Activated T-helper 1 cell treated with Interleukin-2 at 50 U/mL for 16 hours (primary cell): ENCODE measurements around the gene NINL.
"Not testable (repeated sequence)": the region's sequence is repeated elsewhere in the genome, so short reads cannot be mapped to it uniquely, and the experiment has no call there.

Experiments used
- DNase-seq: peaks from one replicate; pipeline ENCODE4 v3.0.0-alpha.2; 2020; ENCODE audit warnings: low read depth

NINL gene

DNA sequence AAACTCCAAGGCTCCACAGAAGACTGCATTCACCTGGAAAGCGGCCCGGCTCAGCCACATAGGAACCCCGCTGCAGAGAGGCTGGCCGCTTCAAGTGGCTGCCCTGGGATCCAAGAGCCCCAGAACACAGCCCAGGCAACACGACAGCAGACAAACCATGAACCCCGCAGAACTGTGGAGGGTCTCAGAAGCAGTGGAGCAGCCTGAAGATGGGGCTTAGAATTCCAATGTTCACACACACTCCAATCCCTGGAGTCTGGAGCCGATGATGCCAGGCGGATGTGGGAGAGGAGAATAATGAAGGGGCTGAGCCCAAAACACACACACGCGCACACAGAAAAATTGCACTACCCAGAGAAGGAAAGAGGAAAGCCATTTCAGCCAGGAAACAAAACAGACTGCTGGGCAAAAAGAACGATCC is 52.4 kb downstream of the NINL start:
- no peak for DNase-seq

DNA sequence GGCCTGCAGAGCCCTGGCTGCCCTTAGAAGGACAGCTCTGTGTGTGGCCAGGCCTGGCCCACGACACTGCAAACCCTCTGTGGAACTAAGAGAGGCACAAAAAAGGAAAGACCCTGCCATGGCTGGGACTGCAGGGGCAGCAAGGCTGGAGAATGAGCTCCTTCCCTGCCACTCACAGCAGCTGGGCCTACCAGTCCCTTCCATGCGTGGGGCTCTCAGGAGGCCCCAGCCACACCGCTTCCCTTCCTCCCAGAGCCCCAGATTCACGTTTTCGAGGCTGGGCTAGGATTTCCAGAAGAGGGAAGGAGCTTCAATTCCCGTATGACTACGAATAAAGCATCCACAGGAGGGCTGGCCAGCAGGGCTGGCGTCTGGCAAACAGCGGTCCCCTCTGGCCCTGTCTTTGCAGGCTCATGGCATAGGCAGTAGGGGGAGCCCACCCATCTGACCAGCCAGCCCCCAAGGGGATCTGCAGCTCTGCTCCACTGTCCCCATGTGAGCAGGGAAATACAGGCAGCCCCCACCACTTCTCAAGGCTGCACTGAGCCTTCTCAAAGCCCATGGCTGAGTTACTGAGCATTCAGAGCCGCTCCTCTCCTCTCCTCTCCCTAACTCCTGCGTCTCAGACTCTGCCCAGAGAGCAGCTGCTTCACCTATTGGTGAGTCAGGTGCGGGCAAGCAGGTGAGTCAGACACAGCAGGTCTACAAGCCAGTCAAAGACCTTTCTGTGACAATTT is 53.1 kb downstream of the NINL start:
- no peak for DNase-seq

DNA sequence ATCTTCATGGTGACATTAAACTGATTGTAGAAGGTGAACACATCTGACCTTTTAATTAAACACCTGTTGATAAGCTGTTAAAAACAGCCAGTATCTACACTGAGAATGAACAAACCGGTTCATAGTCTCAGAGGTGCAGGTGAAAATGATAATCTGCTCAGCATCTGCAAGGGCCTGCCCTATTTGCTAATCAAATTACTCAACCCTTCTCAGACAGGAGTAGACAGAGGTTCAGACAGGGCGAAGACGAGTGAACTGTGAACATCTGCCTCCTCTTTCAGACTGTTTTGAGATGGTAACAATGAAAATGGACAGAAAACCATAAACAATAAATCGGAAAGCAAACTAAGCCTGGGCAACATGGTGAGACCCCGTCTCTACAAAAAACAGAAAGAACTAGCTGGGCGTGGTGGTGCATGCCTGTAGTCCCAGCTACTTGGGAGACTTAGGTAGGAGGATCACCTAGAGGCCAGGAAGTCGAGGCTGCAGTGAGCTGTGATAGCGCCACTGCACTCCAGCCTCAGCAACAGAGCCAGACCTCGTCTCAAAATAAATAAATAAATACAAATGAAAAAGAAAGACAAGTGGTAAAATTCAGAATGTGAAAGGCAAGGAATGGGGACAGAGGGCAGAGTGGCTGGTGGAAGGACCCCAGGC is 55.9 kb downstream of the NINL start:
- no peak for DNase-seq

DNA sequence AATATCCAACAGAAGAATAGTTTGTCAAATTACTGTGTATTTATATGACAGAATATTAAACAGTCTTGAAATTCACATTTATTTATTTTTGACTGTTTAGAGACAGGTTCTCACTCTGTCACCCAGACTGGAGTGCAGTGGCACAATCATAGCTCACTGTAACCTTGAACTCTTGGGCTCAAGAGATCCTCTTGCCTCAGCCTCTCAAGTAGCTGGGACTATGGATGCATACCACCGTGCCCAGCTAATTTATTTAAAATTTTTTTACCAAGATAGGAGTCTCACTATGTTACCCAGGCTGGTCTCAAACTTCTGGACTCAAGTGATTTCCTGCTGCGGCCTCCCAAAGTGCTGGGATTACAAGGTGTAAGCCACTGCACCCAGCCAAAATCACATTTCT is 57.4 kb downstream of the NINL start:
- DNase-seq = no peak

DNA sequence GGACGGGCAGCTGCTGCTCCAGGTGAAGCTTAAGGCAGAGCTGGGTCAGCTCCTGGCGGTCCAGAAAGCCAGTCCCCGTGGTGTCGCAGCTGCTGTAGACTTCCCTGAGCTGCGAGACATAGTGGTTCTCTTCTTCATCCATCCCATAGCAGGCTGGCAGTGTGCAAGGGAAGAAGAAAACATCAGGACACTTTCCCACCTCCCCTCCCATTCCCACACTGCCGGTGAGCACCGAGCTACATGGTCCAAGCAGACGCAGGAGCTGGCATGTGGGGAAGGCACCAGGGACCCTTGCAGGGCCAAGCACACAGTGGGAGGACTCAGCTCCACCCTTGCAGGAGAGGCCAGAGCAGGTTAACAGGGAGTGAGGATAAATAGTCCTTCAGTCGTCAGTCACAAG is 58.9 kb downstream of the NINL start:
- DNase-seq = no peak

DNA sequence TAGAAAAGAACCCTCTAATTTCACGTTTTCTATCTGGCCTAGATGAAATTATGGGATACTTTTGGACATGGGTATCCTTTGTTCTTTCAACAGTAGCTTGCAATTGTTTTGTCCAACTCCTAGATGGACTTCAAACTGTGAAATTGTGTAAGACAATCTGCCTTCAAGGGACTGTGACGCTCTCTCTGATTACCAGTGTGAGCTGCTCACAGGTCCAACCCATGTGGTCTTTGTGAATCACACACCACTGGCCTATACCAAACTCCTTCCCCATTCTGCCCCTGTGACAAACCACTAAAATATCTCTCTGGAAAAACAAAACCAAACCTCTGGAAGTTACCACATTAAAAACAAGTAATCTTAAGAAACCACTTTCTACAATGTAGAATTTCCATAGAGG is 59.5 kb downstream of the NINL start:
- DNase-seq = no peak

DNA sequence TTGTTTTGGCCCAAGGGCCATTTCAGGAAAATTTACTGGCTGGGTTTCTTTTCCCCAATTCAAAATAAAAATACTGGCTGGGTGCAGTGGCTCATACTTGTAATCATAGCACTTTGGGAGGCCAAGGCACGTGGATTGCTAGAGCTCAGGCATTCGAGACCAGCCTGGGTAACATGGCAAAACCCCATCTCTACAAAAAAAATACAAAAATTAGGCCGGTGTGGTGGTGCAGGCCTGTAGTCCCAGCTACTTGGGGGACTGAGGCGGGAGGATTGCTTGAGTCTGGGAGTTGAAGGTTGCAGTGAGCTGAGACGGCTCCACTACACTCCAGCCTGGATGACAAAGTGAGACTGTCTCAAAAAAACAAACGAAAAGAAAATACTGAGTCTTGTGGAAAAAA is 60.0 kb downstream of the NINL start:
- DNase-seq = no peak

DNA sequence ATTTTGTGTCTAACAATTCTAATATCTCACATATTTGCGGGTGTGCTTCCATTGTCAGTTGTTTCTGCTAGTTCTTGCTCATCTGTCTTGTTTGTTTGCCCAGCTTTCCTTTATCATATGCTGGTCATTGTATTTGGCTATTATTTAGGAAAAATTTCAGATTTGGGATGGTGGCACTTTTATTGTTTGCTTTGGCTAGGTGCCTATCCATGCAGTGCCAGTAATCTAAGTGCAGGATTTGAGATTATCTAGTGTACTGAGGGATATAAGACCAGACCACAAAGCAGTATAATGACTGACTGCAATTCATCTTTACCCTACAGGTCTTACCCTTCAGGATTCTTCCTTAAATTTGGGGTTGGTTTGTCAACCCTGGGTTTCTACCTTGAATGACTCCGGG is 63.9 kb downstream of the NINL start:
- DNase-seq = no peak

DNA sequence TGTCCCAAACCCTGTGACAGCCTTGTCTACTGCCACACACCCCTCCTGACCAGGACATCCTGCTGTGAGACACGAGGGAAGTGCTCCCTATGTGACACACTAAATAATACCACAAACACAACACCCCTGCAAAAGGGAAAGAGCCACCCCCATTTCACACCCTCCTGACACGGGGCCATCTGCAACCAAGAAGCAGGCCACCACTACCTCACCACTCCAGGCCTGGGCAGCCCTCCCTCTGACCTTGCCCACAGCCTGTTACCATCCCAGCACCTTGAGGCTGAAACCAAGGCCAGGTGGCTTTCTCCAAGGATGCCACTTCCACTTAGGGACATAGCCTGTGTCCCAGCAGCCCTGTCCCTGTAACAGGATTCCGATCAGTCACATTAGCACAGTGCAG is 68.2 kb downstream of the NINL start:
- DNase-seq = no peak

DNA sequence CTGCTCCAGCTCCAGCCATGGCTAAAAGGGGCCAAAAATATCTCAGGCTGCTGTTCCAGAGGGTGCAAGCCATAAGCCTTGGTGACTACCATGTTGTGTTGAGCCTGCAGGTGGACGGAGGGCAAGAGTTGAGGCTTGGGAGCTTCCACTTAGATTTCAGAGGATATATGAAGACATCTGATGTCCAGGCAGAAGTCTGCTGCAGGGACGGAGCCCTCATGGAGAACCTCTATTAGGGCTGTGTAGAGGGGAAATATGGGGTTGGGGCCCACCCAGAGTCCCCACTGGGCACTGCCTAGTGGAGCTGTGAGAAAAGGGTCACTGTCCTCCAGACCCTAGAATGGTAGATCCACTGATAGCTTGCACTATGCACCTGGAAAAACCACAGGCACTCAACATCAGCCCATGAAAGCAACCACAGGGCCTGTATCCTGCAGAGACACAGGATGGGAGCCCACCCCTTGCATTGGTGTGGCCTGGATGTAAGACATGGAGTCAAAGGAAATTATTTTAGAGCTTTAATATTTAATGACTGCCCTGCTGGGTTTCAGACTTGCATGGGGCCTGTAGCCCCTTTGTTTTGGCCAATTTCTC is 70.5 kb downstream of the NINL start:
- no peak for DNase-seq

DNA sequence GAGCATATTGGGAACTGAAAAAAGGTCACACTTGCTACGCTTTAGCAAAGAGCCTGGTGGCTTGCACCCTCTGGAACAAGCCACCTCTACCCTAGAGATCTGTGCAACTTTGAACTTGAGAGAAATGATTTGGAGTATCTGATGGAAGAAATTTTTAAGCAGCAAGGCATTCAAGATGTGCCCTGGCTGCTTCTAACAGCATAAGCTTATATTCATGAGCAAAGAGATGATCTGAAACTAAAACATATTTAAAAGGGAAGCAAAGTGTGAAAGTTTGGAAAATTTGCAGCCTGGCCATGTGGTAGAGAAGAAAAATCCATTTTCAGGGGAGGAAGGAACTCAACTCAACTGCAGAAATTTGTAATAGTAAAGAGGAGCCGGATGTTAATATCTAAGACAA is 71.1 kb downstream of the NINL start:
- no peak for DNase-seq

DNA sequence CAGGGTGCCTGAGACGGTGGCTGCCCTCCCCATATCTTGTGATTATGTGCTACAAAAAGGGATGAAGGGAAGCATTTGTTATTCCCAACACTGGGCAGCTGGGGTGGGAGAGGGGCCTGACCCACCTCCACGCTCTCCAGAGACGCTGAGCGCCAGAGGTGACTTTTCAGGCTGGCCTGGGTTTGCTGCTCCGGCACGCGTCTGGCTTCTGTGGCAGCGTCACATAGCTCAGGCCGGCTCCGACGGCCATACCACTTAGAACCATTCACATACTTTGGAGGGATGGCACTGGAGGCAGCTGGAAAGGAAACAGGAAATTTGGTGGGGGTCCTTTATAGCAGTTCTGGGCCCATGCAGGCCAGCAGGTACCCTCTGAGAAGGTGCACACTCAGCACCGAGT is 72.6 kb downstream of the NINL start:
- no peak for DNase-seq

DNA sequence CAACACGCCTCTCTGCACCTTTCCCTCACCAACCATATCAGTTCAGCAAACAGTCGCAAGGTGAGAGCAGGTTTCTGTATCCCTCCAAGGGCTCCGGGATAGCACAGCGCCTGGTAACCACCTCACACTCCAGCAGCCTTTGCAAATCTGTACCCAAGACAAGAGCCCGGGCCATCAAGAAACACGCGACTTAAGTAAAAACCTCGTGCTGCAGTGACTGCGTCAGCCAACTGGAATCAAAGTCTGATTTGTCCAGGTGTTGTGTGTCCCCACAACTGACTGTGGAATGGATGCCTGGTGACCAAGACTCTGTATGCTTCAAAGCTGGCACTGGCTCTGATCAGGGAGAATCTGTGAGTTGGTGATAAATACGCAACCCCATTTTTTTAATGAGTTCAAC is 74.1 kb downstream of the NINL start:
- DNase-seq = no peak

DNA sequence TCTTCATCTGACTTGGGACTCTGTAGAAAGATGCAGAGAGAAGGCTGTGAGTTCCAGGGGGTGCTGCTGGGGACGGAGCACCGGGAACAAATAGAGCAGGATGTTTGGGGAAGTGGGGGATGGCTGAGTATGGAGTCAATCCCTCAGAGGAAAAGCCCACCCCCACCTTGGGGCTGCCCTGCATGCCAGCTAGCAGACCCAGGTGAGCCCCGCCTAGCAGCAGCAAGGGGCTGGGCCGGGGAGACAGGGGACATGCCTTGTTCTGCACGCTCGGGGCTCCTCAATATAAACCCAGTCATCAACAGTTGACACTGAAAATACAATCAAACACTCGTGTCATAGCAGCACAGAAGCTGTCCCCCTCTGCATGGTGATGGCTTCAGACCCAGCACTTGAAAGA is 74.6 kb downstream of the NINL start:
- no peak for DNase-seq

DNA sequence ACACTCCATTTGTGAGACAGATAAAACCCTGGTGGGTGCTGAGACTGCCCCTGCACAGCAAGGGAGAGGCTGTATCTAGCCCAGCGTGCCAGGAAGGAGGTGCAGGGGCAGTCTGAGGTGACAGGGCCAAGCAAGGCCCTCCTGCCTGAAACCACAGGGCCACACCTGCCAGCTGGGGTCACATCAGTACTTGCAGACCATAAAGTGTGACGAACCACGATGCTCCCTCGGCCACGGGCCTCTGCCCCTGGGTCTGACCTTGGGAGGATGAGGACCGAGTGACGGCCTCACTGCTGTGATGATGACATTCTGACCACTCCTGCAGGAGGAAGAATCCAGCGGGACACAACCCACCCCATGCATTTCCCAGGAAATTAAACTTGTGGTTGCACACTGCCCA is 75.1 kb downstream of the NINL start:
- no peak for DNase-seq

DNA sequence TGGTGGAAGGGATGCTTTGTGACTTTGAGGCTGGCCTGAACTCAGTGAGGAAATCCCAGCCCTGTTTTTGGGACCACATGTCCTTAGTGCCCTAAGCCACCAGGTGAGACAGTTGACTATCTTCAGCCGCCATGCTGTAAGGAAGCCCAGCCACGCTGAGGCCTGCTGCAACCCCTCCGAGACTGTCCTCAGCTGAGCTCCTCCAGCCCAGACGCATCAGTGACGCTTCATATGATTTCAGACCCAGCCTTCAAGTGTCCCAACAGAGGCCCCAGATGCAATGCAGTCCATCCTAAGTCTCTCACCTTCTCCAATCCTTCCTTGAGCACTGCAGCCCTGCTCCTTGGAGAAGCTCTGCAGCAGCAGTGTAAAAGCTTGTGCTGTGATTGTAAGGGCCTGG is 76.2 kb downstream of the NINL start:
- no peak for DNase-seq

DNA sequence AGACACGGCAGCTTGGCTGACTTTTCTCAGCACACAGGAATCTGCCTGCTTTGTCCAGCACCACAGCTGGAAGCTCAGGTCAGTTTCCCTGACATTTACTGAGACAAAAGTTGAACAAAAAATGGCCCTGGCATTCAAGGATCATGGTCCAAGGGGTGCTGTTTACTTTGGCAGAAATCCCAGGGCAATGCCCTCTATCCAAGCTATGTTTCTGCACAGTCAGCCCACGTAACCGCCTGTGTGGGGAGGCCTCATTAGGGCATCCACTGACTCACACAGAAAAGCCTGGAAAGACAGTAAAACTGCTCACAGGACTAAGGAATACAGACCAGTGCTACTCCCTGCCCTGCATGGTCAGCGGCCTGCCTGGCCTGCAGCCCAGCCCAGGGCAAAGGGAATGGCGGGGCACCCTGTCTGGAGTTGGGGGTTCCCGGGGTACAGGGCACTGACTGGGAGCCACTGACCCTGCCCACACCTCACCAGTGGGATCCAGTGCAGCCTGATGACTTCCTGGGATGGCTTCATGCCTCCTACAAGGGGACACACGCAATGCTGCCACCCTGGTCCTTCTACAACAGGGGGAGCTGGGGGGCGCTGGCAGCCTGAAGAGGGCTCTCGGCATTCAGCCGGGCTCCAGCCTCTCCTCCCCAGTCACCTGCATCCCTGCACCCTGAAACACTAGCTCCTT is 77.1 kb downstream of the NINL start:
- no peak for DNase-seq

DNA sequence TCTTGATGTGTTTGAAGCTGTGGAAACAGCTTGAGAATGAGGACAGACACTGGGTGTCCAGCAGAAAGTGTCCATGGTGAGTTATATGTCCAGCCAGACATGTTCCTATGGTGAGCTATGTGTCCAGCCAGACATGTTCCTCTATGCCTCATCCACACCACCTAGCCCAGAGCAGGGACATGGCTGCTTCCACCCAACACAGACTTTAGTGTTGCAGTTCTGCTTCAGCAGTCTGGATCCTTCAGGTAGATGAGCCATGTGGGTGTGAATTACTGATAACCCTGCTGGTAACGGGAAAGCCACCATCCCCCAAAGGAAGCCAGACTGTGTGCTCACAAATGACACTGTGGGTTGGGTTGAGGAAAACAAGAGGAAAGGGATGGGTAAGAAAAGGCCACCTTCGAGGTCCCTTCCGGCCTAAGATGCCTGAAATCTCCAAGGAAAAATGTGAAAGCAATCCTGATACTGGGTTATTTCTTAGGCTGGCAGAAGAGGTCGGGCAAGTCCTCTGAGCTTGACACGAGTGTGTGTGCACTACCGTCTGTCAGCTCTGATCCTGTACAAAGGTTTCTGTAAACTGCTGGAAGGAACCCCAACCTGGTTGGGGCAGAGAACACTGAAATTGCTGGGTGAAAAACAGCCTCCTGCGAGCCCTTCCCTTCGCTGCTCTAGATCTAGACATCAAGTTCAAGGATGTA is 77.8 kb downstream of the NINL start:
- DNase-seq = no peak

DNA sequence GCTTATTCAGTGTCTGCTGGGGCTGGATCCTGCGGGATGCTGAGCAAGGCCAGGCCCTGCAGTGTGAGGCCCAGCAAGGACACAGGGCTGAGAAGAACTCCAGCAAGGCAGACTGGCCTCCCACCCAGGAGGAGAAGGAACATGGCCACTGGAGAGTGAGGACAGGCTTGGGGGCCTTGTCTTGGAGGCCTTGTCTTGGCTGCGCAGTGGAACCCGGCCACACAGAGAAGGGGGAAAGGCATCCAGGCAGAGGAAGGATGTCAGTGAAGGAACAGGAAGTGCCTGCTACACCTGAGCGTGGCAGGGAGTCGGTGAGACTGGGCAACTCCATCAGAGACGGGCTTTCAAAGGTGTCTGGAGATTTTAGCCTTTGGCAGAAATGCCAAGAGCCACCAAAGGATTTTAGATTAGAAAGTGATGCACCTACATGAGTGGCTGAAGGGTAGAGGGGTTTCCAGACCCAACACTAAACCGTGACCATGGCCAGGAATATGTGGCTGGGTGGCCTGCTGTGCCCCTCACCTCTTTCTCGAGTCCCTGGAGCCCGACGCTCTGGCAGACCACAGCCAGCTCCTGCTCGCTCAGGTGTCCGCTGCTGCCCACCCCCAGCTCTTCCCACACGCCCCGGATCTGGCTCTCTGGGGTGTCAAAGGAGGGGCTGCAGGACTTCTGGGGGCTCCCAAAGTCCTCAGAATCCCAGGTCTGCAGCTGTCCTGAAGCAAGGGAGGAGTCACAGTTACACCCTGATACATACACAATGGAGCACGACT is 80.8 kb downstream of the NINL start:
- no peak for DNase-seq

DNA sequence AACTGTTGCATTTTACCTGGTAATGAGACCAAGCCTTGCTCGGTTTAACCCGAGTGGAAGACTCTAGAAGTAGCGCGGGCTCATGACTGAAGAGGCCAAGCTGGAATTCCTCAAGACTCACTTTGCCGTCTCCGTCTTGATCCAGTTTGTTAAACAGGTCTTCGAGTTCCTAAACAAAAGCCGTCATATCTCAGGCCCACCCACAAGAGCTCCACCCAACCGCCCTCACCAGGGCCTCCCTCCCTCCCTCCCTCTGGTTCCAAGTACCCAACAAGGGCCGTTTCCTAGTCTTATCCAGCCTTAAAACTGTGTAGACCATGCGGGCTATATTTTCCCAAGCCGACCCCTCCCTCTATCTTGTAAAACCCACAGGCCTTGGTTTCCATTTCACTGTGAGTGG is 81.4 kb downstream of the NINL start:
- DNase-seq = no peak

DNA sequence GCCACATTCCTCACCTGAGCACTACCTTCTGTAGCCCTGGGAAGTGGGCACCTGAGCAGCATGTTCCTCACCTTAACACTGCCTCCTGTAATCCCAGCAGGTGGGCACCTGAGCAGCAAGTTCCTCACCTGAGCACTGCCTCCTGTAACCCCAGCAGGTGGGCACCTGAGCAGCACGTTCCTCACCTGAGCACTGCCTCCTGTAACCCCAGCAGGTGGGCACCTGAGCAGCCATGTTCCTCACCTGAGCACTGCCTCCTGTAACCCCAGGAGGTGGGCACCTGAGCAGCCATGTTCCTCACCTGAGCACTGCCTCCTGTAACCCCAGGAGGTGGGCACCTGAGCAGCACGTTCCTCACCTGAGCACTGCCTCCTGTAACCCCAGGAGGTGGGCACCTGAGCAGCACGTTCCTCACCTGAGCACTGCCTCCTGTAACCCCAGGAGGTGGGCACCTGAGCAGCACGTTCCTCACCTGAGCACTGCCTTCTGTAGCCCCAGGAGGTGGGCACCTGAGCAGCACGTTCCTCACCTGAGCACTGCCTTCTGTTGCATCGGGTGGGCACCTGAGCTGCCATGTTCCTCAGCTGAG is 82.2 kb downstream of the NINL start:
- DNase-seq = not testable (repeated sequence)
